Fibroblast of lung (primary cell): ENCODE data around the gene ADD2. TPM values are rescaled to one million over a fixed set of nuclear protein-coding genes. Genes with fewer than 3 reads are reported as not detected.

Experiments
- DNase-seq, 2 donors: peaks; one replicate each; pipeline versions ENCODE4 v3.0.0 to v3.0.0-alpha.2; 2010; ENCODE audit warnings: low read depth in 2 of 2
- H2AFZ ChIP-seq: 2 replicates; pipeline ENCODE4 v1.5.1; 2012; ENCODE audit warnings: low read length, control low read depth, inconsistent platforms
- H3K27ac ChIP-seq: 2 replicates; pipeline ENCODE4 v1.5.1; 2011; ENCODE audit warnings: low read length, control low read depth; ENCODE audit not compliant: insufficient read depth
- H3K27me3 ChIP-seq: 2 replicates; pipeline ENCODE4 v1.5.1; 2011; ENCODE audit warnings: mild to moderate bottlenecking, low read length; ENCODE audit not compliant: control insufficient read depth, insufficient read depth
- H3K36me3 ChIP-seq: 2 replicates; pipeline ENCODE4 v1.5.1; 2011; ENCODE audit warnings: low read length; ENCODE audit not compliant: control insufficient read depth, insufficient read depth
- H3K4me1 ChIP-seq: 2 replicates; pipeline ENCODE4 v1.5.1; 2011; ENCODE audit warnings: low read length; ENCODE audit not compliant: control insufficient read depth, insufficient read depth; ENCODE audit errors: extremely low read depth
- H3K4me2 ChIP-seq: 2 replicates; pipeline ENCODE4 v1.5.1; 2011; ENCODE audit warnings: low read length, control low read depth; ENCODE audit not compliant: insufficient read depth; ENCODE audit errors: extremely low read depth
- H3K4me3 ChIP-seq, 4 experiments: fragments of 200-600 bp in 1 of 4; sonication (generic) in 1 of 4; replicated peaks in 1 of 4; 2 replicates each; pipeline ENCODE4 v1.5.1; 2011 to 2016; ENCODE audit warnings: low read length in 4 of 4, low read depth in 3 of 4, mild to moderate bottlenecking in 3 of 4, control low read depth in 2 of 4, inconsistent platforms in 1 of 4, mixed read lengths in 1 of 4; ENCODE audit not compliant: insufficient read depth in 1 of 4; ENCODE audit errors: control extremely low read depth in 1 of 4
- H3K79me2 ChIP-seq: 2 replicates; pipeline ENCODE4 v1.5.1; 2012; ENCODE audit warnings: mild to moderate bottlenecking, low read length, inconsistent platforms; ENCODE audit not compliant: control insufficient read depth, insufficient read depth
- H3K9ac ChIP-seq: 2 replicates; pipeline ENCODE4 v1.5.1; 2011; ENCODE audit warnings: mild to moderate bottlenecking, low read length, control low read depth; ENCODE audit not compliant: insufficient read depth
- H3K9me3 ChIP-seq: 2 replicates; pipeline ENCODE4 v1.5.1; 2012; ENCODE audit warnings: low read depth, low read length; ENCODE audit not compliant: control insufficient read depth, insufficient read depth
- H4K20me1 ChIP-seq: 2 replicates; pipeline ENCODE4 v1.5.1; 2011; ENCODE audit warnings: low read length; ENCODE audit not compliant: control insufficient read depth, insufficient read depth; ENCODE audit errors: extremely low read depth
- EZH2 ChIP-seq: IDR thresholded peaks from 2 replicates; pipeline ENCODE4 v1.5.1; 2012; ENCODE audit warnings: low read length, control low read depth, mild to moderate bottlenecking; ENCODE audit errors: missing control alignments
- polyA minus RNA-seq: library from RNA; depleted of rRNA, polyadenylated mRNA; stranded (reverse); fragments of >200 nt; gene quantifications from 2 replicates; pipeline ENCODE4 v1.2.3, GENCODE V29; 2011; ENCODE audit warnings: low replicate concordance
- polyA plus RNA-seq, 2 donors: library from polyadenylated mRNA; depleted of rRNA in 1 of 2; stranded (reverse) in 1 of 2; unstranded in 1 of 2; fragments of >200 nt; gene quantifications; 2 replicates each; pipeline ENCODE4 v1.2.1, GENCODE V29; 2011 to 2012; ENCODE audit warnings: missing spikeins in 1 of 2
- total RNA-seq: library from RNA; depleted of rRNA; stranded (reverse); fragments of >200 nt; gene quantifications from 2 replicates; pipeline ENCODE4 v1.2.1, GENCODE V29; 2014
- TF ChIP-seq, protein P1 (sequence below), 2 donors: IDR thresholded peaks in 1 of 2; conservative IDR thresholded peaks in 1 of 2; 1 replicate in 1 of 2; 2 replicates in 1 of 2; pipeline ENCODE4 v1.5.1; 2011 to 2012; ENCODE audit warnings: low read length in 2 of 2, control low read depth in 1 of 2, inconsistent platforms in 1 of 2, low read depth in 1 of 2, mild to moderate bottlenecking in 1 of 2

Gene ADD2, protein sequence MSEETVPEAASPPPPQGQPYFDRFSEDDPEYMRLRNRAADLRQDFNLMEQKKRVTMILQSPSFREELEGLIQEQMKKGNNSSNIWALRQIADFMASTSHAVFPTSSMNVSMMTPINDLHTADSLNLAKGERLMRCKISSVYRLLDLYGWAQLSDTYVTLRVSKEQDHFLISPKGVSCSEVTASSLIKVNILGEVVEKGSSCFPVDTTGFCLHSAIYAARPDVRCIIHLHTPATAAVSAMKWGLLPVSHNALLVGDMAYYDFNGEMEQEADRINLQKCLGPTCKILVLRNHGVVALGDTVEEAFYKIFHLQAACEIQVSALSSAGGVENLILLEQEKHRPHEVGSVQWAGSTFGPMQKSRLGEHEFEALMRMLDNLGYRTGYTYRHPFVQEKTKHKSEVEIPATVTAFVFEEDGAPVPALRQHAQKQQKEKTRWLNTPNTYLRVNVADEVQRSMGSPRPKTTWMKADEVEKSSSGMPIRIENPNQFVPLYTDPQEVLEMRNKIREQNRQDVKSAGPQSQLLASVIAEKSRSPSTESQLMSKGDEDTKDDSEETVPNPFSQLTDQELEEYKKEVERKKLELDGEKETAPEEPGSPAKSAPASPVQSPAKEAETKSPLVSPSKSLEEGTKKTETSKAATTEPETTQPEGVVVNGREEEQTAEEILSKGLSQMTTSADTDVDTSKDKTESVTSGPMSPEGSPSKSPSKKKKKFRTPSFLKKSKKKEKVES
- total RNA-seq (2.5 and 2.6 TPM in 2 replicates), polyA plus RNA-seq (0.22 and 2.5 TPM in 2 replicates), polyA minus RNA-seq (0.31 and 8.7 TPM in 2 replicates)
- 0.30 and 2.2 TPM in 2 replicates for polyA plus RNA-seq (2012)

- peak; percentile 12 to 62 for DNase-seq
- H4K20me1 ChIP-seq, result no peaks in the 10 kb centered on the region
- no peak within 1 kb of the TSS for H2AFZ ChIP-seq
- H3K36me3 ChIP-seq, result no peaks in the 10 kb centered on the region
- peak within 1 kb of the TSS; percentile 12 to 46 (median 26) for H3K4me3 ChIP-seq
- peak; percentile 79 for TF ChIP-seq EZH2
- TF ChIP-seq, protein P1, sequence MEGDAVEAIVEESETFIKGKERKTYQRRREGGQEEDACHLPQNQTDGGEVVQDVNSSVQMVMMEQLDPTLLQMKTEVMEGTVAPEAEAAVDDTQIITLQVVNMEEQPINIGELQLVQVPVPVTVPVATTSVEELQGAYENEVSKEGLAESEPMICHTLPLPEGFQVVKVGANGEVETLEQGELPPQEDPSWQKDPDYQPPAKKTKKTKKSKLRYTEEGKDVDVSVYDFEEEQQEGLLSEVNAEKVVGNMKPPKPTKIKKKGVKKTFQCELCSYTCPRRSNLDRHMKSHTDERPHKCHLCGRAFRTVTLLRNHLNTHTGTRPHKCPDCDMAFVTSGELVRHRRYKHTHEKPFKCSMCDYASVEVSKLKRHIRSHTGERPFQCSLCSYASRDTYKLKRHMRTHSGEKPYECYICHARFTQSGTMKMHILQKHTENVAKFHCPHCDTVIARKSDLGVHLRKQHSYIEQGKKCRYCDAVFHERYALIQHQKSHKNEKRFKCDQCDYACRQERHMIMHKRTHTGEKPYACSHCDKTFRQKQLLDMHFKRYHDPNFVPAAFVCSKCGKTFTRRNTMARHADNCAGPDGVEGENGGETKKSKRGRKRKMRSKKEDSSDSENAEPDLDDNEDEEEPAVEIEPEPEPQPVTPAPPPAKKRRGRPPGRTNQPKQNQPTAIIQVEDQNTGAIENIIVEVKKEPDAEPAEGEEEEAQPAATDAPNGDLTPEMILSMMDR (conservative IDR thresholded peaks at IDR 0.05 in 1 of 2, IDR thresholded peaks at IDR 0.05 in 1 of 2; ENCODE audit: low read depth in 1 of 2, low read length in 2 of 2), result peak in 1 of 2 donors; percentile 5
- H3K4me2 ChIP-seq, result peak within 1 kb of the TSS; percentile 68
- no peak within 1 kb of the TSS for H3K27ac ChIP-seq
- no peak within 1 kb of the TSS for H3K9ac ChIP-seq
- no peaks in the 10 kb centered on the region for H3K79me2 ChIP-seq
- no peaks in the 10 kb centered on the region for H3K4me1 ChIP-seq
- H3K27me3 ChIP-seq, result peaks cover 32% of the 10 kb centered on the region
- H3K9me3 ChIP-seq, result no peaks in the 10 kb centered on the region
Measured at GRCh38 chr2:70767699-70768589, at the start of gene ADD2. TSS of gene ADD2 (minus strand) at chr2:70768200. CDS start at chr2:70706408, 61,792 bp downstream.

DNA sequence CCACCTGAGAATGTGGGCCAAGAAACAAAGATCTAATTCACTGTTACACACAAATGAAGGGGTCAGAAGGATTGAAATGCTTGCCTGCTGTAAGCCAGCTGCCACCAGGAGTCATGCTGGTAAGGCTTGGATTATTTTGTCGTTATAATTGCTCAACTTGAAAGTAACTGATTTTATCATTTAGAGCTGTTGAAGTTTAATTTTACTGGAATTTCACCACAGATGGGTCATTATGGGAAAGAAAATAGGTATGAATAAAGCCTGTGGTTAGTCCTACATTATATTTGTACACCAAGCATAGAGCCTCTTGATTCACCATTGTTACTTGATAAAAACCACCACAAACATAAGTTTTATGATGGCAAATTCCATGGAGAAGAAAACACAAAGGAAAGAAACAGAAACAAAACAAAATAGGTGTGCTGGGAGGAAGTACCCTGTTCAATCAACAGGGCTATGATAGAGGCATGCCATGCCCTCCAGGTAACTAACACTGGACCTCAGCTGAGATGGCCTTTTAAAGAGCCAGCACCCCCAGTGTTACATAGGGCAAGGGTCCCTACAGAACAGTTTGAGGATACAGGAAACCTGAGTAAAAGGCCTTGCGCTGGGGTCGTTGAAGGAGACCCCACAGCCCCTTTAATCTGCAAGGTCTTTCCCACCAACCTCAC, 49.4 kb upstream of the ADD2 start:
- DNase-seq, result no peak
- Histone ChIP-seq H3K9ac (no peak overlapping the region), H3K27me3 (peaks cover 12% of the 10 kb centered on the region)

More for the DNA sequence above, 49.4 kb upstream of the ADD2 start:
- no peaks in the 10 kb centered on the region for H3K9me3 ChIP-seq
- H3K4me1 ChIP-seq, result no peaks in the 10 kb centered on the region
- H3K4me3 ChIP-seq, result no peak overlapping the region
- no peaks in the 10 kb centered on the region for H3K36me3 ChIP-seq
- no peak overlapping the region for H3K27ac ChIP-seq
- no peak overlapping the region for H2AFZ ChIP-seq
- no peak for TF ChIP-seq EZH2
- TF ChIP-seq, protein P1 (conservative IDR thresholded peaks at IDR 0.05 in 1 of 2, IDR thresholded peaks at IDR 0.05 in 1 of 2; ENCODE audit: low read depth in 1 of 2, low read length in 2 of 2), result no peak
- no peak overlapping the region for H3K4me2 ChIP-seq
- H4K20me1 ChIP-seq, result no peaks in the 10 kb centered on the region
- H3K79me2 ChIP-seq, result no peaks in the 10 kb centered on the region
